Liver (tissue), 9 donors: ENCODE measurements around the gene NKTR. TPM values are rescaled to one million over a fixed set of nuclear protein-coding genes. Genes with fewer than 3 reads are reported as not detected.

Experiments
- DNase-seq: peaks from one replicate; pipeline ENCODE4 v3.0.0-alpha.2; 2017; ENCODE audit warnings: low spot score
- H3K27ac ChIP-seq, 2 donors: one replicate each; pipeline ENCODE4 v1.7.0; 2013; ENCODE audit warnings: inconsistent platforms in 2 of 2, low read length in 2 of 2, control low read depth in 1 of 2, low read depth in 1 of 2, mild to moderate bottlenecking in 1 of 2
- H3K27me3 ChIP-seq, 4 donors: one replicate each; pipeline versions ENCODE4 v1.6.1 to v1.7.0; 2013; ENCODE audit warnings: low read length in 3 of 4, inconsistent platforms in 1 of 4, mild to moderate bottlenecking in 1 of 4, moderate library complexity in 1 of 4; ENCODE audit not compliant: control insufficient read depth in 4 of 4, insufficient read depth in 4 of 4
- H3K36me3 ChIP-seq, 4 donors: one replicate each; pipeline versions ENCODE4 v1.6.1 to v1.7.0; 2013; ENCODE audit warnings: low read length in 3 of 4, mild to moderate bottlenecking in 3 of 4, low read depth in 1 of 4, moderate library complexity in 1 of 4; ENCODE audit not compliant: control insufficient read depth in 4 of 4, insufficient read depth in 3 of 4
- H3K4me1 ChIP-seq, 4 donors: one replicate each; pipeline versions ENCODE4 v1.6.1 to v1.7.0; 2013; ENCODE audit warnings: low read length in 3 of 4, mild to moderate bottlenecking in 3 of 4, moderate library complexity in 1 of 4; ENCODE audit not compliant: control insufficient read depth in 4 of 4, insufficient read depth in 4 of 4
- H3K4me3 ChIP-seq, 3 donors: one replicate each; pipeline versions ENCODE4 v1.6.1 to v1.7.0; 2013; ENCODE audit warnings: low read length in 3 of 3, control low read depth in 1 of 3, low read depth in 1 of 3, mild to moderate bottlenecking in 1 of 3
- H3K9ac ChIP-seq, 2 donors: one replicate each; pipeline ENCODE4 v1.7.0; 2013; ENCODE audit warnings: low read length in 2 of 2, mild to moderate bottlenecking in 2 of 2, moderate library complexity in 2 of 2, control low read depth in 1 of 2, low read depth in 1 of 2
- H3K9me3 ChIP-seq, 4 donors: one replicate each; pipeline versions ENCODE4 v1.6.1 to v1.7.0; 2013; ENCODE audit warnings: low read length in 3 of 4; ENCODE audit not compliant: control insufficient read depth in 4 of 4
- ATF3 ChIP-seq: IDR thresholded peaks from 2 replicates; pipeline ENCODE4 v1.6.1; 2016; ENCODE audit warnings: antibody characterized with exemption
- CTCF ChIP-seq: fragments of 150-350 bp; IDR thresholded peaks from 2 replicates; pipeline ENCODE4 v1.5.1; 2017; ENCODE audit warnings: improper control_type of control experiment, low read depth, low read length; ENCODE audit not compliant: missing input control
- EGR1 ChIP-seq, 2 donors: IDR thresholded peaks; 2 replicates each; pipeline ENCODE4 v1.6.1; 2016 to 2018; ENCODE audit warnings: antibody characterized with exemption in 2 of 2, low read depth in 2 of 2
- FOXA1 ChIP-seq: IDR thresholded peaks from 2 replicates; pipeline ENCODE4 v1.6.1; 2016; ENCODE audit warnings: antibody characterized with exemption
- FOXA2 ChIP-seq: IDR thresholded peaks from 2 replicates; pipeline ENCODE4 v1.6.1; 2016; ENCODE audit warnings: antibody characterized with exemption
- GABPA ChIP-seq, 2 donors: IDR thresholded peaks in 1 of 2; conservative IDR thresholded peaks in 1 of 2; 2 replicates each; pipeline ENCODE4 v1.6.1; 2016; ENCODE audit warnings: antibody characterized with exemption in 2 of 2, mild to moderate bottlenecking in 1 of 2, moderate library complexity in 1 of 2
- HNF4A ChIP-seq, 2 donors: conservative IDR thresholded peaks; 2 replicates each; pipeline ENCODE4 v1.6.1; 2016; ENCODE audit warnings: antibody characterized with exemption in 2 of 2, mild to moderate bottlenecking in 2 of 2
- HNF4G ChIP-seq: IDR thresholded peaks from 2 replicates; pipeline ENCODE4 v1.6.1; 2016; ENCODE audit warnings: antibody characterized with exemption
- JUND ChIP-seq, 2 donors: IDR thresholded peaks; 2 replicates each; pipeline ENCODE4 v1.6.1; 2016; ENCODE audit warnings: antibody characterized with exemption in 2 of 2
- MAX ChIP-seq: IDR thresholded peaks from 2 replicates; pipeline ENCODE4 v1.6.1; 2016; ENCODE audit warnings: antibody characterized with exemption
- NR2F2 ChIP-seq: IDR thresholded peaks from 2 replicates; pipeline ENCODE4 v1.6.1; 2016; ENCODE audit warnings: antibody characterized with exemption
- RAD21 ChIP-seq, 2 donors: IDR thresholded peaks; 2 replicates each; pipeline ENCODE4 v1.6.1; 2016; ENCODE audit warnings: antibody characterized with exemption in 2 of 2, mild to moderate bottlenecking in 2 of 2
- REST ChIP-seq: IDR thresholded peaks from 2 replicates; pipeline ENCODE4 v1.6.1; 2016; ENCODE audit warnings: antibody characterized with exemption, mild to moderate bottlenecking
- RXRA ChIP-seq, 2 donors: IDR thresholded peaks; 2 replicates each; pipeline ENCODE4 v1.6.1; 2017 to 2018; ENCODE audit warnings: antibody characterized with exemption in 2 of 2, mild to moderate bottlenecking in 1 of 2
- SP1 ChIP-seq: IDR thresholded peaks from 2 replicates; pipeline ENCODE4 v1.6.1; 2018; ENCODE audit warnings: antibody characterized with exemption, mild to moderate bottlenecking
- TAF1 ChIP-seq: conservative IDR thresholded peaks from 2 replicates; pipeline ENCODE4 v1.6.1; 2016; ENCODE audit warnings: antibody characterized with exemption, mild to moderate bottlenecking
- YY1 ChIP-seq: IDR thresholded peaks from 2 replicates; pipeline ENCODE4 v1.6.1; 2016; ENCODE audit warnings: antibody characterized with exemption, mild to moderate bottlenecking
- ZBTB33 ChIP-seq: IDR thresholded peaks from 2 replicates; pipeline ENCODE4 v1.6.1; 2016; ENCODE audit warnings: antibody characterized with exemption
- polyA plus RNA-seq, 2 donors: library from polyadenylated mRNA; stranded (reverse) in 1 of 2; unstranded in 1 of 2; fragments of 200-250 nt in 1 of 2; fragments of >200 nt in 1 of 2; fragmentation: Nextera tagmentation in 1 of 2; extraction: Ambion mirVana in 1 of 2; gene quantifications; one replicate each; pipeline versions ENCODE4 v1.2.1 to v1.2.3, GENCODE V29; 2013 to 2015
- total RNA-seq, 2 donors: library from RNA; depleted of rRNA; stranded (reverse); fragments of >200 nt; gene quantifications; one replicate each; pipeline ENCODE4 v1.2.3, GENCODE V29; 2014
- donor health status: healthy.
- donor health status: healthy.
- donor health status: healthy.
- donor health status: healthy.
- donor health status: healthy.

NKTR gene
- total and polyA plus RNA-seq, 4 donors = 5.8 to 75.5 (median 28.1) TPM

- TF ChIP-seq RAD21 (IDR thresholded peaks at IDR 0.05) (no peak), TAF1 (no peak), EGR1 (IDR thresholded peaks at IDR 0.05; ENCODE audit: low read depth in 2 of 2) (no peak), RXRA (IDR thresholded peaks at IDR 0.05) (no peak), ZBTB33 (no peak), HNF4G (no peak), REST (no peak), HNF4A (conservative IDR thresholded peaks at IDR 0.05) (no peak), NR2F2 (no peak), FOXA1 (no peak), ATF3 (no peak), CTCF (no peak), FOXA2 (no peak), MAX (no peak), JUND (IDR thresholded peaks at IDR 0.05) (no peak), SP1 (no peak), GABPA (IDR thresholded peaks at IDR 0.05 in 1 of 2, conservative IDR thresholded peaks at IDR 0.05 in 1 of 2) (no peak), YY1 (no peak)
- no peak overlapping the region for H3K9ac ChIP-seq
- H3K4me1 ChIP-seq = no peaks in the 10 kb centered on the region
- no peaks in the 10 kb centered on the region for H3K27me3 ChIP-seq
- no peaks in the 10 kb centered on the region for H3K36me3 ChIP-seq
- H3K9me3 ChIP-seq = peaks cover 0 to 3% (median 1%) of the 10 kb centered on the region in 4 donors
- no peak overlapping the region for H3K4me3 ChIP-seq
- no peak overlapping the region for H3K27ac ChIP-seq
- no peak for DNase-seq
Measured at GRCh38 chr3:42673082-42673481, 72.6 kb downstream of the NKTR start.
